ENCODE measurements around the gene ANTXR1.

The ANTXR1 gene

DNA sequence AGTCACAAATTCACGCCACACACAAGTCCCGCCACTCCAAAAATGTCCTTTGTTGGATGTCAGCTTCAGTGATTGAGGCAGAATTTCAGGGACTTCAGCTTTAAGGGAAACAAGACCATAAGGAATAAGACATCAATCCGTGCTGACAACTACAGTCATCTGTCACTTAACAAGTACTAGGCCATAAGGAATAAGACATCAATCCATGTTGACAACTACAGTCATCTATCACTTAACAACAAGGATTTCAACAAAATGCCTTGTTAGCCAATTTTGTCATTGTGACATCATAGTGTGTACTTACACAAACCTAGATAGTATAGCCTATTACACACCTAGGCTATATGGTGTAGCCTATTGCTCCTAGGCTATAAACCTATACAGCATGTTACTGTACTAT, 58.0 kb downstream of the ANTXR1 start:
- no peak for DNase-seq (ENCODE audit: low read depth in 3 of 3)

DNA sequence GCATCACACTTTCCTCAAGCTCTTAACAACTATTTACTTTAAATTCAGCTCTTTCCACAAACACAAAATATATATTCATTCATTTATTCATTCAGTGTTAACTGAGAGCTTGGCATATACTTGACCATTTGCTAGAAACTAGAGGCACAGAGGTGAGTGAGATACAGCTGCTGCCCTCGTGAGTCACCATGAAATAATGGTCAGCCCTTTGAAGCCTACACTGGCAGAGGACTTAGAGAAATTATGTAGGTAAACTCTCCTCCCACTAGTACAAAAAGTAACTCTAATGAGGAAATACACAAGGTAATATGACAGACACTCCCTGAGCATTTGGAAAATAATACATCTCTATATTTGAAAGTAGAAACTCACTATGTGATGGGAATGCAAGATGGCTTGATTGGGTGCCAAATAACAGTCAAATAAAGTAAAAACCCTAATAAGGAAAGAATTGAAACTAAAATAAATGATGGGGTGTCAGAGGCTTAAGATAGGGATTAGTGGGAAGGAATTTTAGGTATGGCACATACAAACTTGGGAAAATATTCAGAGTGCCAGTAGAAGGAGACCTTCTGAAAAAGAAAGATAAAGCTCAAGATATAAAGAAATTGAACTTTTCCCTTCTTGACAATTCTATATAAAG, 61.1 kb downstream of the ANTXR1 start:
- DNase-seq (ENCODE audit: low read depth in 3 of 3), result no peak

DNA sequence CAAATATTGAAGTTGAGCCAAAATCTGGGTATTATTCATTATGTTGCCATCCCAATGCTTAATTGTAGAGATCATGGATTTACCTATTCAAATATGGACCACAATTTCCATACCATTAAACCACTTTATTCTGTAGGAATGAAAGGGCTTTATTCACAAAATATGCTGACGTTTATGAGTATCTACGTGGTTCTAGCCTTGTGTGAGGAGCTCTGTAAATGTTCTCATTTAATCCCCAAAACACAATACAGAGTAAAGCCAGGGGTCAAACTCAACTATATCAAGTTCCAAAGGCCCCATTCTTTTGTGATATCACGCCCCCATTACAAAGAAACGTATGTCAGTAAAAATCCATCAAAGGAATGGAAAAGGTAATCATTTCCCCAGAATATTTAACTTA, 61.9 kb downstream of the ANTXR1 start:
- DNase-seq (ENCODE audit: low read depth in 3 of 3), result no peak

DNA sequence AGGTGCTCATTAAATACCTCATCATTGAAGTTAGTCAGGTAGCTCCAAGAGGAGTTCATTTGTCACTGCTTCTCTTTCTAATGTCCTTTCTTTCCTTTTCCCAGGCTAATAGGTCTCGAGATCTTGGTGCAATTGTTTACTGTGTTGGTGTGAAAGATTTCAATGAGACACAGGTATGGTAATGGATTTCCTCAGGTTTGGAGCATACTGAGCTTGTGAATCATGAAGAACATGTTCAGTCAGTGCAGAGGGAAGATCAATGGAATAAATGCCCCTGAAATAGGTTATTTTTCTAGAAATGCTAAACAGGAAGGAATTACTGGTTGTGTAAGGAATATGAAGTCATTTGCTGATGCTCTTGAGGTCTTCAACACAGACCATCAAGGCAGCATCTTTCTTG, 62.5 kb downstream of the ANTXR1 start:
- no peak for DNase-seq (ENCODE audit: low read depth in 3 of 3)

DNA sequence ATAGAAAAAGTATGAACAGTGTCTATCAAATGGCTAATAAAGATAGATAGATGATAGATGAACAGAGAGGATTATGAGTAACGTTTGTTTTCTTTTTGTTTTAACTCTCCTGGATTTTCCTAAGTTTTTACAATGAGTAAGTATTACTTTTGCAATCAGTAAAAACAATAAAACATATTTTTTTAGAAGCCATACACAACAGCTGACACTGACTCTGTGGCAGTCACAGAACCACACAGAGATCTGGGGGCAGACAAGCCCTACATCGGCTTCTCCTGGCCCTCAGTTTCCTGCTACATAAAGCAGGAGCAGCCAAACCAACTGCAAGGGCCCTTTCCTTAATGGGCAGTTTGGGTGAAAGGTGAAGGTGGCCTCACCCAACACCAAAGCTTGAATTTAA, 63.6 kb downstream of the ANTXR1 start:
- no peak for DNase-seq (ENCODE audit: low read depth in 3 of 3)

DNA sequence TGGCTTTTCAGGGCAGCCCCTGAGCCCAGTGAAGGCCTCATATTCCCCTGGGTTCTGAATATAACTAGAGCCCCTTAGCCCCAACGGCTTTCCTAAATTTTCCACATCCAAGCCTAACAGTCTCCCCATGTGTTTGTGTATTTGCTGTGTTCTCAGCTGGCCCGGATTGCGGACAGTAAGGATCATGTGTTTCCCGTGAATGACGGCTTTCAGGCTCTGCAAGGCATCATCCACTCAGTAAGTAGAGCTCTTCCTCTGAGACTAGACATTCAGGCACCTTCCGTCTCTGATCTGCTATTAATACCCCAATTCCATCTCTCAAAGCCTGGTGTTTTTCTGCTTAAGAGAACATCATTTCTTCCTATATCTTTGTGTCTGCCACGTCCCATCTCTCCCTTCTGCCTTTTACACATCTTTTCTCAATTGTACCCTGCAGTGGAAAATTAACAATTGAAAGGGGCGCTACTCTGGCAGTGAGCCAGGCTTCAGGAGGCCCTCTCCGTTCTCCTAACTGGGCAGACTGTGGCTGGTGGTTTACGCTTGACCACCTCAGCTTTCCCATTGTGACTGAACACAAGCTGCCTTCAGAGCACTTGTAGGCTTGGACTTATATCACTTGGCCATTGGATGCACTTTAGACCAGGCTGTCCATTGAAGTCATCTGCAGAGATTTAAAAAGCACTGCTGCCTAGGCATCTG, 64.4 kb downstream of the ANTXR1 start:
- DNase-seq (ENCODE audit: low read depth in 3 of 3), result no peak

DNA sequence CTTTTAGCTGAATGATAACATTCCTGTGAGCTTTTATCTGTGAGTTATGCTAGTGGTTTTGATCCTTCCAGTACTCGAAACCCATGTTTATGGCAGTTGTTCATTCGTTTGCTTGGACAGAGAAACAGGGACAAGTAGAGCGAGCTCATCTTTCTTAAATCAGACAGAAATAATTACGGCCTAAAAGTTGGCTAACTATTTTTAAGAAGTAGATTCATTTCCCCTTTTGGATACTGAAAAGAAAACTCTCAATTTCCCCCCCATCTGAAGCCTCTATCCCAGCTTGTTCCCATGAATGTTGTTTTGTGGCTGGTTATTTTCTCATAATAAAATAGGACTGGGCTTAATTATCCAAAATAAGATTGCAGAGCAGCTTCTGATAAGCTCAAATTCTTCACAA, 67.1 kb downstream of the ANTXR1 start:
- DNase-seq (ENCODE audit: low read depth in 3 of 3), result no peak

DNA sequence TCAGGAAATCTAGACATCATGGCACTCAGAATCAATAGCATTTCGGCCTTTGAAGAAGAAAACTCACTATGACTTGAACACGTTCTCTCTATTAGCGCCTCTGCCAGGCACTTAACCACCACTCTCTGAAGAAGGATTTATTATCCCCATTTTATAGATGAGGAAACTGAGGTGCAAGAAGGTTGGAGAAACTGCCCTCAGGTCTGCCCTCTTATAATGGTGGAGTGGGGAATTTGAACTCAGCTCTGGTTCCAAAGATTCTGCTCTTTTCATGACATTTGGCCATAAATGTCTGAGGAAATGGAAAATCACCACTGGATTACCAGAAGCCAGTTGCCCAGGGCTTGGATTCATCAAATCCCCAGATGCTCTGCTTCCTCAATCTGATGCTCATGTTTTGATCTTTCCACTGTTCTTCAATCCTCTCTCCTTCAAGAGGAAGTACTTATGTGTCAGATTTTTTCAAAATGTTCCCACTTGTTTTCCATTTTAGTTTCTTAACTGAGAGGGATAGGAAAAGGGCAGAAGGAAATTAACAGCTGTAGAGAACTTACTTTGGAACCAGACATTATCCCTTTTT, 68.1 kb downstream of the ANTXR1 start:
- no peak for DNase-seq (ENCODE audit: low read depth in 3 of 3)

DNA sequence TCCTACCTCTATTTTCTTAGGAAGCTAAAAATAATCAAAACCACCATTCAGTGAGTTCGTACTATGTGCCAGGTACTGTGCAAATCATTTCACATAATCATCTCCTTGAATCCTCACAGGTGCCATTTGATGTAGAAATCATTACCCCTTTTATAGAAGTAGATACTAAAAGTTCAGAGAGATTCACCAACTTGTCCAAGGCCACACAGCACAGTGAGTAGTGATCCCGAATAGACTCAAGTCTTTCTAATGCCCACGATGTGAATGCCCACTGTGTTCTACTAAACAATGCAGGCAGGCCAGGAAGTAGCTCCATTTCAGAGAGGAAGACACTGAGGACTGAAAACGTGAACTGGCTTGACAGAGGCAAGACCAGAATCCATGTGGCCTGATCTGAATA, 68.8 kb downstream of the ANTXR1 start:
- no peak for DNase-seq (ENCODE audit: low read depth in 3 of 3)

DNA sequence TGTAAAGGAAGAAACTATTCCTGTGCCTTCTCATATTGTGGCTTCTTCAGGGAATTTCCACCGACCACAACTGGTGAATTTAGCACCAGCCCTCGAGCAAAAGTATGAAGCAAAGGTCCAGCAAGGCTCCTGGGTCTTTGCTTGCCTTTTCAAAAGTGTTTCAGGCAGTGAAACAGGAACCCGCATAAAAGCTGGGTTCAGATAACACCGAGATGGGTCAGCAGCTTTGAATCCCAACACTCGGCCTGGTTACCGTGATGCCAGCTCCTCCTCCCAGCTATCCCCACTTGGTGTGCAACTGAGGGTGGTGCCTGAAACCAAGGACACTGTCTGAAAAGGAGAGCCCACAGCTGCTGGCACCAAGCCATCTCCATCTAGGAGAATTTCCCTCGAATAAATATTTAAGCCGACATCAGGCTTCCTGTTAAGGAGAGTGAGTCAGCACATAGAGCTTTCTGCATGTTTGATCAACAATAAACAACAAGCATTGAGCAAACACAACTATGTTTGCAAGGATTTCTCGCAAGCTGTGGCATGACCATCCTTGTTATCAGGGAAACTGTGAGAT, 69.5 kb downstream of the ANTXR1 start:
- no peak for DNase-seq (ENCODE audit: low read depth in 3 of 3)

DNA sequence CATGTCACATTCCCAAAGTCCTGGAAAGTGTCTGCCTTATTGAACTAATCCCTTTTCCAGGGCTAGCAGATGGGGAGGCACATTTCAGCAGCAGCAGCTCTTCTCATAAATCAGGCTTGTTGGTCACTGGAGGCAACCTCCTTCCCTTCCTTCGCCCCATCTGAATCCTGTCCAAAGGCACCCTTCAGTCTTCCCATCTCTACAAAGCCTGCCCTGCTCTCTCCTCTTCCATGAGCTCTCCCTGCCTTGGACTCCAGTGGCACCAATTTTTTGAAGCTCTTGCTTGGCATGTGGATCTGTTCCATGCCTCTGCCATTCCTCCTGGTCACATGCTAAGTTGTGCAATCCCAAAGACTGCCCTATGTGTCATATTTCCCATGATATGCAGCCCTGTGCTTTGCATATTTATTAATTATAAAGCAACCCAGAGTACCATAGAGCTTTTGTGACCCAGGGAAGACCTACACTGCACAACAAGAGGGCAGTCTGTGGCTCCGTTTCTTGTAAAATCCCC, 70.3 kb downstream of the ANTXR1 start:
- no peak for DNase-seq (ENCODE audit: low read depth in 3 of 3)

DNA sequence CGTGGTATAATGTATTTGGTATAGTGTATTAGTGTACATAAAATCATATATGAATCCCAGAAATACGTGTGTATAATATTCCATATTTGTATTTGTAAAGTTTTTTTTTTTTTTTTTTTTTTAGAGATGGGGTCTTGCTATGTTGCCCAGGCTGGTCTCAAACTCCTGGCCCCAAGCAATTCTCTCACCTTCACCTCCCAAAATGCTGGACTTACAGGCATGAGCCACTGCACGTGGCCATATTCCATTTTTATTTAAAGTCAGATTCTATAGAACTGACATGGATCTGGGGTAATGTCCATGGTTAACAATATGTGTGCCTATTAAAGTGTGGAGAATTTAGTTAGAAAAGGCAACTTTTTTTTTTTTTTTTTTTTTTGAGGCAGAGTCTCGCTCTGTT, 71.5 kb downstream of the ANTXR1 start:
- DNase-seq (ENCODE audit: low read depth in 3 of 3), result no peak

DNA sequence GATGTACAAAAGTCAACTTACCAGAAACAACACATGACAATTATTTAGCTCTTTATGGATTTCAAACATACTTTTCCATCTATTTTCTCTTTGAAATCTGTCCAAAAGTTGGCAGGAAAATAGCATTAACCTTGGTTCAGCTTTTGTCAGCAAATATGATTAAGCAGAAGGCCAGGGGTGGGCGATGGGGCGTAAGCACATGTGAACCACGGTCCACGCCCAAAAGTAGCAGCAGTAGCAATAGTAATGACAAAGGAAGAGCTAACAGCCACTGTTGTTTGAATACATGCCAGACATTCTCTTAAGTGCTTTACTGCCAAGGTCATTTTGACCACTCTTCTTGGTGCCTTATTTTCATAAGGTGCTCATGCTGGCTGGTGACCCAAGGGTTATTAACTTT, 73.5 kb downstream of the ANTXR1 start:
- DNase-seq (ENCODE audit: low read depth in 3 of 3), result no peak

DNA sequence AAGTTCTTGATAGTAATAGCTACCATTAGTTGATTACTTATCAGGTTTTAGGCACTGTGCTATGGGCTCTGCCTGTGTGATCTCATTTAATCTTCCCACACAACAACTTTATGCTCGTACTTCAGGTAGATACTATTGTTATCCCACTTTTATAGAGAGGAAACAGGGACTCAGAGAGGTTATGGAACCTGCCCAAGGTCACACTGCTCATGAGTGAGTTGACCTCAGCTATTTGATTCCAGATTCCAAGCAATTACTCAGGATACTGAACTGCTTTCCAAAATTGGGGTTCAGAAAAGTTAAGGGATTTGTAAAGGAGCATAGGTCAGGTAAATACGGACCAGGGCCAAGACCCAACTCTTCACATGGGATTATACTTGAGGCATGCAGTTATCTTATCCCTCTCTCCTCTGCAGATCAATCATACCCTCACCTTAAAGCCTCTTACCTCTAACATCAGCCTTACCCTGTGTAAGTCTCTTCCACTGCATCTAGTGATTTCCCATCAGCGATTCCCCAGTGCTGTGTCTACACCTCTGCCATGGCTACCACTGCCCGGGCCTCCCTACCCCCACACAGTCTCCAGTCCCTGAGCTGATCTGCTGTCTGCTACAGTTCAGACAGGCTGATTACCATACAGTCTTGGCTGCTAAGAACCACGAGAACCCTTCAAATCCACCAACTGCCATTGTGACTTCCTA, 74.4 kb downstream of the ANTXR1 start:
- DNase-seq (ENCODE audit: low read depth in 3 of 3), result no peak

DNA sequence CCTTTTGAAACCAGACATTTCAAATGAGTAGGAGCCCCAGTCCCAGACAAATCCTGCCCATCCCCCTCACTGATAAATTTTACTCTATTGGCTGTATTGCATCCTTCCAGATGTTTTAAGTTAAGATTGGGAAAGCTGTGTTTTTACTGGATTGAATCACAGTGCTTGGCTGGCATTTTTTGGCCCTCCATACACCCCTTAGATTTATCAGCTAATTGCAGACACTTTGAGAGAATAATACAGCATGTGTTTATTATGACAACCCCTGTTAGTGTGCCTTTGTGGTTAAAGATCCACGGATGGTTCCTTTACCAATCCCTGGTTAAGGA, 74.9 kb downstream of the ANTXR1 start:
- DNase-seq (ENCODE audit: low read depth in 3 of 3), result no peak

DNA sequence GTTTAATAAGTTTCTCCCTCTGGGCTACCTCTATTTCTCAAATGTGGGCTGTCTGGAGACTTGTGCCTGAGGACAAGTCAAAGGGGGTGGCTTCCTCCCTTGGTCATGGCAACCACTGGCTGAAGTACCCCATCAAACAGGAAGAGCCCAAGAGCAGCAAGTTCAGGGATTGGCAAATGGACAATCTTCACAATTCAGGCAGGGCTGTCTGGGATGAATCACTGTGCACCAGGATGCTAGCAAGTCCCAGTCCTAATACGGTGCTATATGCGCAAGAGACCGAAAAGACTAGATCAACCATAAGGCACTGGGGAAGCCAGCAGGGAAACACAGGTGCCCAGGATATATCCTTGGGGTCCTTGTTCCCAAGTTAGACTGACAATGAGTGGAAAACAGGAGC, 75.5 kb downstream of the ANTXR1 start:
- DNase-seq (ENCODE audit: low read depth in 3 of 3), result no peak

DNA sequence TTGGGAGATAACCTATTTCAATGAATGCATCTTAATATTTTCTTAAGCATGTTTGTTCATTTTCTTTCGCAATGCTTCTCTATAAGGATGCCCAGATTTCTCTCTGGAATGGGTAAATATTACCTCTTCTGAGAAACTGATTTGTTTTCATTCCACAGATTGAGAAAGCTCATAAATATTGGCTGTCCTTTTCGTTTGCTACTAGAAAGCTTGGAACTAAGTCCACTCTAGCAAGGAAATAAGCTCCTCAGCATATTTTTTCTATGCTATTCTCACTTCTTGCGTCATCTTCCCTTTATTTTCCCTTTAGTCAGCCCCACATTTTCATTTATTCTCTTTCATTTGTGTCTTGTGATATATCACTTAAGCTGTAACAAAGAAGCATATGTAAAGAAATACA, 76.3 kb downstream of the ANTXR1 start:
- DNase-seq (ENCODE audit: low read depth in 3 of 3), result no peak

DNA sequence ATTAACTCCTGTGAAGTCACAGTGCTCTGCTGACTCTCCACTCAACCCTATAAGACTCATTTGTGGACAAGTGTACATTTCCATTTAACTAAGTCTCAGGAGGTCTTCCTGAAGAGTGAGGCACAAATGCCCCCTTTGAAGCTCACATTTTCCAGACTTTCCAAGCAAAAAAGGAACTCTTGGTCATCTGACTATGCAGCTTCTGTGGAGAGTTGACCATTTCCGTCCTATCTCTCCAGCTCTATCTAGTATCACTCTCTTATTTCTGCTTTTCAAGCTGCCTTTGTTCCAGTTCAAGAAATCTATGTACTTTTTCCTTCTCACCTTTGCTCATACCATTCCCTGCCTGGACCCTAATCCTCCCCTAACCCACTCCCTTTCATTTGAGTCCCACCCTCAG, 77.0 kb downstream of the ANTXR1 start:
- no peak for DNase-seq (ENCODE audit: low read depth in 3 of 3)

DNA sequence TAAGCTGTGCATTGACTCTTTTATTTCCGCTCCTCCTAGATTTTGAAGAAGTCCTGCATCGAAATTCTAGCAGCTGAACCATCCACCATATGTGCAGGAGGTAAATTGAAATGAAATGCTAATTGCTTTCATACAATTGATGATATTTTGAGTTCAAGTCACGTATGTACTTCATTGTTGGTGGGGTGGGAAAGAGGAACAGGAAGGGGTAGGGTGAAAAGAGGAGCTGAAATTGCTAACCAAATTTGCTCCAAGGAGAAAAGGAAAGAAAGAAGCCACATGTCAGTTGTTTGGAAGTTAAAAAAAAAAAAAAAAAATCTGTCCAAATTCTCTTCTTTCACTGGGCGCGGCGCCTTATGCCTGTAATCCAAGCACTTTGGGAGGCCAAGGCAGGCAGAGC, 77.8 kb downstream of the ANTXR1 start:
- DNase-seq (ENCODE audit: low read depth in 3 of 3), result no peak

DNA sequence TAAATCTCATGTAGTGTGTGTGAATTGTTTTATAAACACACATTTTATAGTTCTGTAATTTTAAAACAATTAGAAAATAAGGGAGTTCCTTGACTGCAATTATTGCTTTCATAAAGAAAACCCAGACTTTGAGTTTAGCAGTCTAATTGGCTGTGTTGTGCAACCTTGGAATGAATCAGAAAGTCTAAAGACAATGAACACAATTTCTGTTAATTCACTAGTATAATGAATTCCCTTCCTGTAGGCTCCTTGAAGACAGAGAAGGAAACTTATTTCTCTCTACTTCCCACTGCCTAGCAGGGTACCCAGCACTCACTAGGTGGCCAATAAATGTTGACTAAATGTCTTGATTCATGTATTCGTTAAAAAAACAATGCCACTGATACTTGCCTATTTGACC, 79.9 kb downstream of the ANTXR1 start:
- DNase-seq (ENCODE audit: low read depth in 3 of 3), result no peak

DNA sequence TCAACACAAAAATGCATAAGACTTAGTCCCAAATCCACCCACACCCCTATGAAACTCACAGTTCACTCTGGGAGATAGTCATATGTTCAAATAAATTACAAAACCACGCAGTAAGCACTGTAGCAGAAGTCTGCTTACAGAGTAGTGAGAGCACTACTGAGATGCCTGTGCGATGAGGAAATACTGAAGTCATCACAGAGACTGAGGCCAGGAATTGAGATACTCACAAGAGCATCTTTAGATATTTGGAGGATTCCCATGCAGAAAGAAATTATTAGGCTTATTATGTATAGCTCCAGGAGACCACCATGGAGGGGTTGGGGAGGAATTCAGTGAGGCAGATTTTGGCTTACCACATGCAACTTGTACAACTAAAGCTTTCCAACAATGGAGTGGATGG, 82.3 kb downstream of the ANTXR1 start:
- DNase-seq (ENCODE audit: low read depth in 3 of 3), result no peak

DNA sequence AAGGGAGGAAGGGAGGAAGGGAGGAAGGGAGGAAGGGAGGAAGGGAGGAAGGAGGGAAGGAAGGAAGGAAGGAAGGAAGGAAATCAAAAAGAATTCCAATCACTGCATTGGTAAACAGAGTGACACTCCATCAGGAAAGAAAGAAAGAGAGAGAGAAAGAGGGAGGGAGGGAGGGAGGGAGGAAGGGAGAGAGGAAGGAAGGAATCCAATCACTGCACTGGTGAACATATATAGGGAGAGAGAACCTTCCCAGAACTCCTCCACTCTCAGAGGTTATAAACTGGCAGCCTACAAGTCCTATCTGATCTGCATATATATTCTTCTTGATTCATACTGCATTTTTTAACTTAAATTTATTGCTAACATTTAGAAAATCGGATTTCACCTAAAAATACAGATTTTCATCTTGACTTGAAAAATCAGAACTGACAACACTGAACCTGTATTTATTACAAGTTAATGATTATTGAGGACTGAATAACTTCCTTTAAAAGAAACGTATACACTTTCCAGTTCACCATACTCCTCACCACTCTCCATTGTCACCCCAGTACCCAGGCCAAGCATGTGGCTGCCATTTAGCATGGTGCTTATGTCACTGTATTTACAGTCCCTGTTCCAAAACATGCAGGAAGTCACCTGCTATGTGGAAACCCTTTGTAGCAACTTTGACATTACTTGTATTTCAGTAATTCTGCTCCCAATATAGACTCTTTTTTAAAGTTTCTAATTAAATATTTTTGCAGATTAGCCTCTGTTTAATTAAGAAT, 83.5 kb downstream of the ANTXR1 start:
- no peak for DNase-seq (ENCODE audit: low read depth in 3 of 3)
